Activated CD8-positive, alpha-beta memory T cell treated with anti-CD3 and anti-CD28 coated beads, Interleukin-2, amount 10 ng/mL, durations not matched to agents 7 days and 5 days (primary cell): ENCODE results near the gene HOXC4. TPM values are rescaled to one million over a fixed set of nuclear protein-coding genes. Genes with fewer than 3 reads are reported as not detected.

ENCODE experiments used
- ATAC-seq: fragments of 150-1000 bp; cut with Tn5 transposase; one replicate; pipeline ENCODE4 v1.10.0; 2021; ENCODE audit warnings: moderate library complexity
- CTCF ChIA-PET: fragments of 350-600 bp; sonication (Branson Sonifier 250); formaldehyde crosslinking; loops from one replicate; lab custom pipeline; 2021; ENCODE audit warnings: antibody characterized with exemption; lab: Charles Lee
- DNase-seq: peaks from one replicate; pipeline ENCODE4 v3.0.0-alpha.2; 2020
- H3K27ac Mint-ChIP-seq: one replicate; pipeline ENCODE4 v1.8.0; 2021; ENCODE audit warnings: mild to moderate bottlenecking, mixed read lengths
- H3K27me3 Mint-ChIP-seq: one replicate; pipeline ENCODE4 v1.8.0; 2021; ENCODE audit warnings: mixed read lengths
- H3K36me3 Mint-ChIP-seq: one replicate; pipeline ENCODE4 v1.8.0; 2021; ENCODE audit warnings: mild to moderate bottlenecking, mixed read lengths
- H3K4me1 Mint-ChIP-seq: one replicate; pipeline ENCODE4 v1.8.0; 2021; ENCODE audit warnings: mixed read lengths
- H3K4me3 Mint-ChIP-seq: one replicate; pipeline ENCODE4 v1.8.0; 2021; ENCODE audit warnings: mild to moderate bottlenecking, moderate library complexity, mixed read lengths
- H3K9me3 Mint-ChIP-seq: one replicate; pipeline ENCODE4 v1.8.0; 2022; ENCODE audit warnings: low read depth, mixed read lengths
- total RNA-seq, 2 experiments: library from RNA; stranded (reverse); gene quantifications; one replicate each; pipeline ENCODE4 v1.2.3, GENCODE V29; 2021

The HOXC4 gene
- total RNA-seq, 2 experiments from 2014 or later, result 1.5 to 1.9 TPM

- H3K36me3 Mint-ChIP-seq, result peaks cover 1% of the 10 kb centered on the region
- H3K27ac Mint-ChIP-seq, result peak overlapping the region; percentile 58
- CTCF ChIA-PET, result interaction anchor here (0.8 to 5.6 kb wide), 14 partner anchors 9 to 197 kb away, joined by 3 to 44 read pairs (median 12); partner anchors contain the start of genes HOXC5, HOXC6 and HOXC8
- peak overlapping the region; percentile 74 for H3K4me3 Mint-ChIP-seq
- ATAC-seq (peak; percentile 96), DNase-seq (peak; percentile 87)
- peaks cover 15% of the 10 kb centered on the region for H3K4me1 Mint-ChIP-seq
- no peaks in the 10 kb centered on the region for H3K9me3 Mint-ChIP-seq
- H3K27me3 Mint-ChIP-seq, result peaks cover 81% of the 10 kb centered on the region
These were observed 35.7 kb upstream of the HOXC4 start for GRCh38 chr12:54017878-54018467.

- Mint-ChIP-seq H3K27me3 (peaks cover 81% of the 10 kb centered on the region), H3K4me3 (peak overlapping the region; percentile 74), H3K9me3 (no peaks in the 10 kb centered on the region), H3K4me1 (peaks cover 15% of the 10 kb centered on the region), H3K27ac (no peak overlapping the region), H3K36me3 (peaks cover 1% of the 10 kb centered on the region)
- DNase-seq (no peak), ATAC-seq (no peak)
- CTCF ChIA-PET, result interaction anchor here (2.3 to 7.0 kb wide), 6 partner anchors 12 to 196 kb away, joined by 18 to 44 read pairs (median 29); partner anchors contain the start of genes HOXC5 and HOXC8
These were observed 35.1 kb upstream of the HOXC4 start for GRCh38 chr12:54018468-54018984.

GRCh38 chr12:54019091-54019811 is 34.4 kb upstream of the HOXC4 start:
- CTCF ChIA-PET, result interaction anchor here (7.0 kb wide), 1 partner anchor 14 kb away, joined by 39 read pairs; the partner anchor contains the start of gene HOXC5
- Mint-ChIP-seq H3K36me3 (peaks cover 1% of the 10 kb centered on the region), H3K4me1 (peaks cover 15% of the 10 kb centered on the region), H3K9me3 (no peaks in the 10 kb centered on the region), H3K4me3 (no peak overlapping the region), H3K27ac (no peak overlapping the region), H3K27me3 (peaks cover 81% of the 10 kb centered on the region)
- ATAC-seq, result no peak
- DNase-seq, result no peak

- no peak for DNase-seq
- peaks cover 11% of the 10 kb centered on the region for H3K4me1 Mint-ChIP-seq
- peaks cover 80% of the 10 kb centered on the region for H3K27me3 Mint-ChIP-seq
- CTCF ChIA-PET, result interaction anchor here (1.5 to 7.0 kb wide), 2 partner anchors 13 to 188 kb away, joined by 3 to 39 read pairs; partner anchors contain the start of gene HOXC5
- ATAC-seq, result no peak
- no peak overlapping the region for H3K27ac Mint-ChIP-seq
- H3K9me3 Mint-ChIP-seq, result no peaks in the 10 kb centered on the region
- no peak overlapping the region for H3K4me3 Mint-ChIP-seq
- no peaks in the 10 kb centered on the region for H3K36me3 Mint-ChIP-seq
These were observed 33.6 kb upstream of the HOXC4 start for GRCh38 chr12:54019924-54020590.

GRCh38 chr12:54020591-54021405 is 32.8 kb upstream of the HOXC4 start:
- no peaks in the 10 kb centered on the region for H3K36me3 Mint-ChIP-seq
- CTCF ChIA-PET, result interaction anchor here (1.2 to 7.0 kb wide), 4 partner anchors 12 to 187 kb away, joined by 3 to 39 read pairs (median 4); partner anchors contain the start of genes HOXC5 and HOXC8
- no peak overlapping the region for H3K27ac Mint-ChIP-seq
- no peak for ATAC-seq
- H3K27me3 Mint-ChIP-seq, result peaks cover 80% of the 10 kb centered on the region
- no peaks in the 10 kb centered on the region for H3K9me3 Mint-ChIP-seq
- DNase-seq, result no peak
- no peak overlapping the region for H3K4me3 Mint-ChIP-seq
- peaks cover 12% of the 10 kb centered on the region for H3K4me1 Mint-ChIP-seq

- Mint-ChIP-seq H3K4me1 (peaks cover 12% of the 10 kb centered on the region), H3K27me3 (peaks cover 79% of the 10 kb centered on the region), H3K9me3 (no peaks in the 10 kb centered on the region), H3K36me3 (no peaks in the 10 kb centered on the region), H3K4me3 (no peak overlapping the region), H3K27ac (no peak overlapping the region)
- ATAC-seq (no peak), DNase-seq (peak; percentile 50)
- CTCF ChIA-PET, result interaction anchor here (0.8 to 7.0 kb wide), 7 partner anchors 8 to 194 kb away, joined by 3 to 39 read pairs (median 3); partner anchors contain the start of genes HOXC5 and HOXC8
These were observed 32.1 kb upstream of the HOXC4 start for GRCh38 chr12:54021432-54022013.

- H3K9me3 Mint-ChIP-seq, result no peaks in the 10 kb centered on the region
- ATAC-seq (no peak), DNase-seq (no peak)
- CTCF ChIA-PET, result interaction anchor here (0.8 to 15.1 kb wide), 11 partner anchors 10 to 193 kb away, joined by 3 to 158 read pairs (median 3); partner anchors contain the start of genes HOXC10, HOXC5 and HOXC8
- no peak overlapping the region for H3K27ac Mint-ChIP-seq
- H3K36me3 Mint-ChIP-seq, result no peaks in the 10 kb centered on the region
- peaks cover 5% of the 10 kb centered on the region for H3K4me1 Mint-ChIP-seq
- peaks cover 84% of the 10 kb centered on the region for H3K27me3 Mint-ChIP-seq
- H3K4me3 Mint-ChIP-seq, result no peak overlapping the region
These were observed 30.4 kb upstream of the HOXC4 start for GRCh38 chr12:54022960-54023884.

GRCh38 chr12:54024127-54024526 is 29.5 kb upstream of the HOXC4 start:
- peaks cover 5% of the 10 kb centered on the region for H3K4me1 Mint-ChIP-seq
- DNase-seq, result no peak
- no peak overlapping the region for H3K4me3 Mint-ChIP-seq
- no peak for ATAC-seq
- H3K27me3 Mint-ChIP-seq, result peaks cover 93% of the 10 kb centered on the region
- CTCF ChIA-PET, result interaction anchor here (1.6 to 15.1 kb wide), 6 partner anchors 9 to 184 kb away, joined by 3 to 158 read pairs (median 8); partner anchors contain the start of genes HOXC5 and HOXC8
- H3K27ac Mint-ChIP-seq, result no peak overlapping the region
- H3K9me3 Mint-ChIP-seq, result no peaks in the 10 kb centered on the region
- no peaks in the 10 kb centered on the region for H3K36me3 Mint-ChIP-seq

GRCh38 chr12:54024581-54025305 is 28.9 kb upstream of the HOXC4 start:
- H3K4me1 Mint-ChIP-seq, result peaks cover 7% of the 10 kb centered on the region
- ATAC-seq (no peak), DNase-seq (no peak)
- no peak overlapping the region for H3K4me3 Mint-ChIP-seq
- H3K9me3 Mint-ChIP-seq, result no peaks in the 10 kb centered on the region
- CTCF ChIA-PET, result interaction anchor here (1.2 to 15.1 kb wide), 6 partner anchors 8 to 183 kb away, joined by 4 to 158 read pairs (median 8); partner anchors contain the start of genes HOXC5 and HOXC8
- no peak overlapping the region for H3K27ac Mint-ChIP-seq
- no peaks in the 10 kb centered on the region for H3K36me3 Mint-ChIP-seq
- H3K27me3 Mint-ChIP-seq, result peaks cover 93% of the 10 kb centered on the region

- CTCF ChIA-PET, result interaction anchor here (1.2 to 15.1 kb wide), 6 partner anchors 9 to 189 kb away, joined by 4 to 158 read pairs (median 16); no protein-coding TSS in a partner anchor
- Mint-ChIP-seq H3K36me3 (no peaks in the 10 kb centered on the region), H3K27ac (no peak overlapping the region), H3K9me3 (no peaks in the 10 kb centered on the region), H3K4me3 (no peak overlapping the region), H3K27me3 (peaks cover 92% of the 10 kb centered on the region), H3K4me1 (peaks cover 7% of the 10 kb centered on the region)
- ATAC-seq, result no peak
- no peak for DNase-seq
These were observed 27.9 kb upstream of the HOXC4 start for GRCh38 chr12:54025499-54026405.
